BE2C (cell line): ENCODE results near the gene CSRNP3.

Experiments
- DNase-seq: peaks from one replicate; pipeline ENCODE4 v3.0.0-alpha.2; 2020
- H3K27me3 ChIP-seq: fragments of 250-450 bp; sonication (Bioruptor Pico); 2 replicates; pipeline ENCODE4 v1.5.1; 2020; ENCODE audit warnings: mild to moderate bottlenecking
- H3K36me3 ChIP-seq: fragments of 250-450 bp; sonication (Bioruptor Pico); 2 replicates; pipeline ENCODE4 v1.5.1; 2020; ENCODE audit warnings: mild to moderate bottlenecking
- H3K4me1 ChIP-seq: fragments of 250-450 bp; sonication (Bioruptor Pico); 2 replicates; pipeline ENCODE4 v1.5.1; 2020
- H3K4me3 ChIP-seq: 2 replicates; pipeline ENCODE4 v1.5.1; 2011; ENCODE audit warnings: low read depth, low read length
- H3K9me3 ChIP-seq: fragments of 250-450 bp; sonication (Bioruptor Pico); 2 replicates; pipeline ENCODE4 v1.5.1; 2020
- CTCF ChIP-seq: IDR thresholded peaks from 2 replicates; pipeline ENCODE4 v1.5.1; 2012; ENCODE audit warnings: mild to moderate bottlenecking, low read depth, low read length

Gene CSRNP3

GRCh38 chr2:165716091-165716490 lies 246.6 kb downstream of the CSRNP3 start:
- Histone ChIP-seq H3K4me1 (no peaks in the 10 kb centered on the region), H3K4me3 (no peak overlapping the region), H3K36me3 (no peaks in the 10 kb centered on the region), H3K9me3 (no peaks in the 10 kb centered on the region), H3K27me3 (no peaks in the 10 kb centered on the region)
- no peak for TF ChIP-seq CTCF
- DNase-seq = no peak

GRCh38 chr2:165718610-165719210 lies 249.2 kb downstream of the CSRNP3 start:
- H3K36me3 ChIP-seq = no peaks in the 10 kb centered on the region
- no peak for TF ChIP-seq CTCF
- H3K4me3 ChIP-seq = no peak overlapping the region
- DNase-seq = no peak
- H3K4me1 ChIP-seq = no peaks in the 10 kb centered on the region
- no peaks in the 10 kb centered on the region for H3K27me3 ChIP-seq
- no peaks in the 10 kb centered on the region for H3K9me3 ChIP-seq

- Histone ChIP-seq H3K36me3 (no peaks in the 10 kb centered on the region), H3K4me1 (no peaks in the 10 kb centered on the region), H3K4me3 (no peak overlapping the region), H3K27me3 (no peaks in the 10 kb centered on the region), H3K9me3 (no peaks in the 10 kb centered on the region)
- no peak for DNase-seq
- TF ChIP-seq CTCF = no peak
Measured at GRCh38 chr2:165720511-165720910, 251.0 kb downstream of the CSRNP3 start.

GRCh38 chr2:165725421-165725820 lies 255.9 kb downstream of the CSRNP3 start:
- H3K27me3 ChIP-seq = no peaks in the 10 kb centered on the region
- no peak for DNase-seq
- H3K4me1 ChIP-seq = no peaks in the 10 kb centered on the region
- no peaks in the 10 kb centered on the region for H3K9me3 ChIP-seq
- no peaks in the 10 kb centered on the region for H3K36me3 ChIP-seq
- no peak for TF ChIP-seq CTCF
- H3K4me3 ChIP-seq = no peak overlapping the region
